ENCODE measurements around the gene HDDC2.
A peak's percentile ranks its signal among the peaks of the same experiment; 100 is the strongest.

HDDC2 gene

DNA sequence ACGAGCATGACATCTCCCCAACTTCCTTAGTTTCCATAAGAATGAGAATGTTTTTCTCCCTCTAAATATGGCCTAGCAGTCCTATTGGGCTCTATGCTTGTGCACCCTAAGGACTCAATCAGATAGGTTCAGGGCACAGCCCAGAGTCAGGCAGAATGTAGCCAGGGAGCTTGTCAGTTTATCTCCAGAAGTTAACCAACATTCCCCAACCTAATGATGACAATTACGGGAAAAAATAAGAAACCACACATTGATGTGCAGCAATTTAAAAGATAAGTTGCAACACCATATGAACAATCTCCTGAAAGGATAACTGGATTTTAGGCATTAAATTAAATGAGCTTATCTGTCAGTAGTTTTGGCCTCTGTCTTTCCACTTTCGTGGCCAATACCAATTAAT lies 71.1 kb downstream of the HDDC2 start:
- no peak overlapping the region for H2BK12ac ChIP-seq (ENCODE audit: low read length)
- no peak overlapping the region for H2BK15ac ChIP-seq (ENCODE audit: low read length)
- no peaks in the 10 kb centered on the region for H3K79me1 ChIP-seq (ENCODE audit: low read depth, low read length)
- no peak for DNase-seq (ENCODE audit: low spot score)
- no peak overlapping the region for H3K27ac ChIP-seq (replicated peaks; ENCODE audit: low read length)
- no peaks in the 10 kb centered on the region for H3K36me3 ChIP-seq (replicated peaks in 1 of 2; ENCODE audit: control insufficient read depth in 2 of 2, insufficient read depth in 2 of 2, low read length in 2 of 2)
- no peak overlapping the region for H3K14ac ChIP-seq (ENCODE audit: low read length)
- no peak overlapping the region for H3K4ac ChIP-seq (ENCODE audit: low read length)
- H3K4me1 ChIP-seq (ENCODE audit: control insufficient read depth in 2 of 2, insufficient read depth in 1 of 2, low read depth in 1 of 2, low read length in 2 of 2), result no peaks in the 10 kb centered on the region
- WGBS, 2 donors (ENCODE audit: extremely low coverage in 2 of 2, insufficient read length in 2 of 2, insufficient replicate concordance in 1 of 2), result no CpG with 5 or more reads among the region's 3 CpGs
- H3K4me2 ChIP-seq (ENCODE audit: insufficient read depth, low read length, poor library complexity, severe bottlenecking), result no peak overlapping the region
- H2BK120ac ChIP-seq (ENCODE audit: low read depth, low read length), result no peak overlapping the region
- H2AFZ ChIP-seq (ENCODE audit: low read length), result no peak overlapping the region
- H3K27me3 ChIP-seq (ENCODE audit: control insufficient read depth in 3 of 3, insufficient read depth in 3 of 3, low read depth in 1 of 3, low read length in 3 of 3), result no peaks in the 10 kb centered on the region
- H3K18ac ChIP-seq (ENCODE audit: low read length), result no peak overlapping the region
- no peak overlapping the region for H2AK5ac ChIP-seq (ENCODE audit: low read depth, low read length)
- H3K9ac ChIP-seq (ENCODE audit: low read depth, low read length, poor library complexity), result no peak overlapping the region
- H3K23ac ChIP-seq (ENCODE audit: low read depth, low read length, poor library complexity), result no peak overlapping the region
- no peak overlapping the region for H3K4me3 ChIP-seq (ENCODE audit: low read length in 2 of 2)
- H4K8ac ChIP-seq (ENCODE audit: low read depth, low read length), result no peak overlapping the region
- H3K9me3 ChIP-seq (replicated peaks in 1 of 2; ENCODE audit: control insufficient read depth in 2 of 2, insufficient read depth in 1 of 2, low read depth in 1 of 2, low read length in 2 of 2), result no peaks in the 10 kb centered on the region
- no peak overlapping the region for H4K91ac ChIP-seq (ENCODE audit: low read depth, low read length, poor library complexity)
- no peak overlapping the region for H2BK5ac ChIP-seq (ENCODE audit: low read length)

DNA sequence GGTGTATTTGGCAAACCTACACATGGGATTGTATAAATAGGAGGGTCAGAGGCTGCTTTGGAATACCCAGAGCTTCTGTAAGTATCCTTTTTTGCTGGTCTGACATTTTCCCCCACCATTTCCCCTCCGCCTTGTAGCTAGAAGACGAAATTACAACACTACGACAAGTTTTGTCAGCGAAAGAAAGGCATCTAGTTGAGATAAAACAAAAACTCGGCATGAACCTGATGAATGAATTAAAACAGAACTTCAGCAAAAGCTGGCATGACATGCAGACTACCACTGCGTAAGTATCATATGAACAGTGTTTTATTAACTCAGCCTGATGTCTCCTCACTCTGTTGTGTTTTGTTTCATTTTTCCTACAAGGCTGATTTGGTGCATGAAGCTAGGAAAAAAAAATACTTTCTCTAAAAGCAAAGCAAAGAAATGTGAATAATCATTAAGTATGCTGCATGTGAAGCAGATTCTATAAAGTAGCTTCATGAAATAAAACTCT lies 72.7 kb downstream of the HDDC2 start:
- no peak overlapping the region for H4K91ac ChIP-seq (ENCODE audit: low read depth, low read length, poor library complexity)
- no peaks in the 10 kb centered on the region for H3K27me3 ChIP-seq (ENCODE audit: control insufficient read depth in 3 of 3, insufficient read depth in 3 of 3, low read depth in 1 of 3, low read length in 3 of 3)
- H3K4me2 ChIP-seq (ENCODE audit: insufficient read depth, low read length, poor library complexity, severe bottlenecking), result no peak overlapping the region
- H3K4me1 ChIP-seq (ENCODE audit: control insufficient read depth in 2 of 2, insufficient read depth in 1 of 2, low read depth in 1 of 2, low read length in 2 of 2), result no peaks in the 10 kb centered on the region
- H3K18ac ChIP-seq (ENCODE audit: low read length), result no peak overlapping the region
- no peak overlapping the region for H3K23ac ChIP-seq (ENCODE audit: low read depth, low read length, poor library complexity)
- H3K14ac ChIP-seq (ENCODE audit: low read length), result no peak overlapping the region
- no CpG with 5 or more reads among the region's 6 CpGs for whole genome bisulfite sequencing, 2 donors (ENCODE audit: extremely low coverage in 2 of 2, insufficient read length in 2 of 2, insufficient replicate concordance in 1 of 2)
- H3K79me1 ChIP-seq (ENCODE audit: low read depth, low read length), result no peaks in the 10 kb centered on the region
- H3K9me3 ChIP-seq (replicated peaks in 1 of 2; ENCODE audit: control insufficient read depth in 2 of 2, insufficient read depth in 1 of 2, low read depth in 1 of 2, low read length in 2 of 2), result no peaks in the 10 kb centered on the region
- DNase-seq (ENCODE audit: low spot score), result no peak
- H3K4ac ChIP-seq (ENCODE audit: low read length), result no peak overlapping the region
- no peak overlapping the region for H2AK5ac ChIP-seq (ENCODE audit: low read depth, low read length)
- H2AFZ ChIP-seq (ENCODE audit: low read length), result peak overlapping the region; percentile 62
- no peak overlapping the region for H3K4me3 ChIP-seq (ENCODE audit: low read length in 2 of 2)
- H3K36me3 ChIP-seq (replicated peaks in 1 of 2; ENCODE audit: control insufficient read depth in 2 of 2, insufficient read depth in 2 of 2, low read length in 2 of 2), result no peaks in the 10 kb centered on the region
- no peak overlapping the region for H2BK15ac ChIP-seq (ENCODE audit: low read length)
- H3K27ac ChIP-seq (replicated peaks; ENCODE audit: low read length), result no peak overlapping the region
- no peak overlapping the region for H2BK12ac ChIP-seq (ENCODE audit: low read length)
- H2BK120ac ChIP-seq (ENCODE audit: low read depth, low read length), result no peak overlapping the region
- H2BK5ac ChIP-seq (ENCODE audit: low read length), result no peak overlapping the region
- no peak overlapping the region for H4K8ac ChIP-seq (ENCODE audit: low read depth, low read length)
- H3K9ac ChIP-seq (ENCODE audit: low read depth, low read length, poor library complexity), result no peak overlapping the region

DNA sequence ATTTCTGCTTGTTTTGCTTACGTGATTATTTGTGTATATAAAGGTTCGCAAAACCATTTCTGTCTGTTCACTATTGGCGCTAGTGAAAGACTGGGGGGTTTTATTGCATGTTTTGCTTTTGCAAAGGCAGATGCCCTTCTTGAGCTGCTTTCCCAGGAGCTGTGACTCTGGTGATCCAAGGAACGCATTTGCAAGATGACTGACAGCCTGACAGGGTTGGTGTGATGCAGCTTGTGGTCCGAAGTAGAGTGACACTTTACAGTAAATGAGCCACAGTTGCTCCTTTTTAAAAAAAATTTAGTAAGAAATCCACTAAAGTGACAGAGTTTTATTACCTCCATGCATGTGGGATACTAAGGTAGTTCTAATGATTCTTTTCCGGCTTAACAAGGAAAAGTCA lies 74.5 kb downstream of the HDDC2 start:
- no peak overlapping the region for H3K23ac ChIP-seq (ENCODE audit: low read depth, low read length, poor library complexity)
- no peaks in the 10 kb centered on the region for H3K27me3 ChIP-seq (ENCODE audit: control insufficient read depth in 3 of 3, insufficient read depth in 3 of 3, low read depth in 1 of 3, low read length in 3 of 3)
- H3K4me3 ChIP-seq (ENCODE audit: low read length in 2 of 2), result no peak overlapping the region
- no peak overlapping the region for H2AFZ ChIP-seq (ENCODE audit: low read length)
- no peak overlapping the region for H3K4me2 ChIP-seq (ENCODE audit: insufficient read depth, low read length, poor library complexity, severe bottlenecking)
- H2BK120ac ChIP-seq (ENCODE audit: low read depth, low read length), result no peak overlapping the region
- H4K91ac ChIP-seq (ENCODE audit: low read depth, low read length, poor library complexity), result no peak overlapping the region
- no peaks in the 10 kb centered on the region for H3K36me3 ChIP-seq (replicated peaks in 1 of 2; ENCODE audit: control insufficient read depth in 2 of 2, insufficient read depth in 2 of 2, low read length in 2 of 2)
- no peak overlapping the region for H3K4ac ChIP-seq (ENCODE audit: low read length)
- peaks cover 4% of the 10 kb centered on the region in 2 donors for H3K4me1 ChIP-seq (ENCODE audit: control insufficient read depth in 2 of 2, insufficient read depth in 1 of 2, low read depth in 1 of 2, low read length in 2 of 2)
- H3K18ac ChIP-seq (ENCODE audit: low read length), result no peak overlapping the region
- H3K9ac ChIP-seq (ENCODE audit: low read depth, low read length, poor library complexity), result no peak overlapping the region
- H2AK5ac ChIP-seq (ENCODE audit: low read depth, low read length), result no peak overlapping the region
- H2BK15ac ChIP-seq (ENCODE audit: low read length), result no peak overlapping the region
- H3K27ac ChIP-seq (replicated peaks; ENCODE audit: low read length), result no peak overlapping the region
- H4K8ac ChIP-seq (ENCODE audit: low read depth, low read length), result no peak overlapping the region
- no peaks in the 10 kb centered on the region for H3K79me1 ChIP-seq (ENCODE audit: low read depth, low read length)
- H2BK5ac ChIP-seq (ENCODE audit: low read length), result no peak overlapping the region
- H2BK12ac ChIP-seq (ENCODE audit: low read length), result no peak overlapping the region
- no peak overlapping the region for H3K14ac ChIP-seq (ENCODE audit: low read length)
- no CpG with 5 or more reads among the region's 6 CpGs for WGBS, 2 donors (ENCODE audit: extremely low coverage in 2 of 2, insufficient read length in 2 of 2, insufficient replicate concordance in 1 of 2)
- no peaks in the 10 kb centered on the region for H3K9me3 ChIP-seq (replicated peaks in 1 of 2; ENCODE audit: control insufficient read depth in 2 of 2, insufficient read depth in 1 of 2, low read depth in 1 of 2, low read length in 2 of 2)
- DNase-seq (ENCODE audit: low spot score), result no peak

Data from neuronal stem cell (in vitro differentiated cells).